ENCODE data around the gene ZNF280B. TPM values are rescaled to one million over a fixed set of nuclear protein-coding genes. Genes with fewer than 3 reads are reported as not detected.

The ZNF280B gene
- total RNA-seq, 1 experiment from 2014 or later = 5.5 TPM

DNA sequence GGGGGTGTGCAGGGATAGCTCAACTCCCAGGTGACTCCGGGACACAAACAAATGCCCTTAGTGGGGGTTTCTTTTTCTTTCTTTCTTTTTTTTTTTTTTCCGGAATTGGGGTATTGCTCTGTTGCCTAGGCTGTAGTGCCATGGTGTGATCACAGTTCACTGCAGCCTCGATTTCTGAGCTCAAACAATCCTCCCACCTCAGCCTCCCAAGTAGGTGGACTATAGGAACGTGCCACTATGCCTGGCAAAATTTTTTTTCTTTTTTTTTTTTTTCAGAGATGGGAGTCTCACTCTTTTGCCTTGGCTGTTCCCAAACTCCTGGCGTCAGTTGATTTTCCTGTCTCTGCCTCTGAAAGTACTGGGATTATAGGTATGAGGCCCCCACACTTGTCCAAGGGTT is 25.3 kb upstream of the ZNF280B start:
- RAD21 ChIA-PET (ENCODE audit: low non-redundant PET in 1 of 2, low total read pairs in 2 of 2, uncharacterized antibody in 2 of 2, unreplicated experiment in 2 of 2) = no interaction called here
- CTCF ChIA-PET = no interaction called here

DNA sequence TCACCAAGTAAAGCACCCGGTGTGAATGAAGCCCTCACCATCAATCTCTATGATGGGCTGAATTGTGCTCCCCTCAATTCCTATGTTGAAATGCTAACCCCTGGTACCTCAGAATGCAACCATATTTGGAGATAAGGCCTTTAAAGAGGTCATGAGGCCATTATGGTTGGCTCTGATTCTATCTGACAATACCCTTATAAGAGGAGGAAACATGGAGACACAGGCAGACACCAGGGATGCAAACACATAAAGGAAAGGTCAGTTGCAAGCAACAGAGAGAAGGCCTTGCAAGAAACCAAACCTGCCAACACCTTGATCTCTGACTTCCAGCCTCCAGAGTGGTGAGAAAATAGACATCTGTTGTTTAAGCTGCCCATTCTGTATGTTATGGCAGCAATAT is 24.9 kb upstream of the ZNF280B start:
- ATAC-seq = no peak

More for the DNA sequence above, 25.3 kb upstream of the ZNF280B start:
- H3K4me2 ChIP-seq (ENCODE audit: low read length) = no peak overlapping the region
- TF ChIP-seq RAD21 (IDR thresholded peaks at IDR 0.05; ENCODE audit: low read depth) (no peak), EGR1 (IDR thresholded peaks at IDR 0.05; ENCODE audit: low read depth) (no peak), POLR2AphosphoS5 (IDR thresholded peaks at IDR 0.05; ENCODE audit: low read depth, low read length) (no peak), EZH2 (IDR thresholded peaks at IDR 0.05) (no peak), CEBPB (IDR thresholded peaks at IDR 0.05; ENCODE audit: low read depth) (no peak), JUND (IDR thresholded peaks at IDR 0.05) (no peak)
- TF ChIP-seq, protein P1, sequence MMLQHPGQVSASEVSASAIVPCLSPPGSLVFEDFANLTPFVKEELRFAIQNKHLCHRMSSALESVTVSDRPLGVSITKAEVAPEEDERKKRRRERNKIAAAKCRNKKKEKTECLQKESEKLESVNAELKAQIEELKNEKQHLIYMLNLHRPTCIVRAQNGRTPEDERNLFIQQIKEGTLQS (IDR thresholded peaks at IDR 0.05) = no peak
- no peaks in the 10 kb centered on the region for H4K20me1 ChIP-seq (ENCODE audit: insufficient read depth)
- no peak overlapping the region for H3K27ac ChIP-seq (ENCODE audit: low read depth, low read length)
- ATAC-seq (no peak), DNase-seq (ENCODE audit: low read depth, low spot score) (no peak)
- no peaks in the 10 kb centered on the region for H3K9me2 ChIP-seq (ENCODE audit: insufficient read depth)
- H2AFZ ChIP-seq (ENCODE audit: low read depth, low read length, poor library complexity, severe bottlenecking) = no peak overlapping the region
- no peak overlapping the region for H3K4me3 ChIP-seq (replicated peaks in 1 of 2; ENCODE audit: low read depth in 1 of 2, low read length in 2 of 2)
- H3K27me3 ChIP-seq (ENCODE audit: insufficient read depth, low read length) = no peaks in the 10 kb centered on the region
- H3K9ac ChIP-seq (ENCODE audit: low read length) = no peak overlapping the region
- H3K36me3 ChIP-seq (ENCODE audit: control insufficient read depth in 1 of 2, insufficient read depth in 2 of 2, low read length in 2 of 2) = no peaks in the 10 kb centered on the region
- no peaks in the 10 kb centered on the region for H3K4me1 ChIP-seq (ENCODE audit: control insufficient read depth in 1 of 2, insufficient read depth in 2 of 2, low read length in 2 of 2)
- intact Hi-C loops (cut with micrococcal nuclease) = no loop called here
- POLR2A ChIA-PET = no interaction called here
- H3K9me3 ChIP-seq (ENCODE audit: control insufficient read depth in 1 of 2, insufficient read depth in 1 of 2, low read depth in 1 of 2, low read length in 2 of 2) = no peaks in the 10 kb centered on the region
- no TSS peak for BruUV-seq (replicated peaks)
- H3K79me2 ChIP-seq (ENCODE audit: insufficient read depth, low read length) = no peaks in the 10 kb centered on the region

More for the DNA sequence above, 24.9 kb upstream of the ZNF280B start:
- no peak overlapping the region for H3K27ac ChIP-seq (ENCODE audit: low read depth, low read length)
- no peak overlapping the region for H3K9ac ChIP-seq (ENCODE audit: low read length)
- TF ChIP-seq EZH2phosphoT487 (IDR thresholded peaks at IDR 0.05; ENCODE audit: borderline replicate concordance) (no peak), ZFX (IDR thresholded peaks at IDR 0.05) (no peak), CBX3 (IDR thresholded peaks at IDR 0.05; ENCODE audit: low read depth) (no peak), CEBPB (IDR thresholded peaks at IDR 0.05; ENCODE audit: low read depth) (no peak), EZH2 (IDR thresholded peaks at IDR 0.05) (no peak), TCF7L2 (IDR thresholded peaks at IDR 0.05; ENCODE audit: borderline replicate concordance, extremely low read depth, insufficient read depth, insufficient read length) (no peak), RAD21 (IDR thresholded peaks at IDR 0.05; ENCODE audit: low read depth) (no peak), ELF1 (IDR thresholded peaks at IDR 0.05; ENCODE audit: borderline replicate concordance, low read depth) (no peak), FOSL1 (IDR thresholded peaks at IDR 0.05; ENCODE audit: low read depth) (no peak), ZNF274 (IDR thresholded peaks at IDR 0.05; ENCODE audit: low read depth, low read length) (no peak), POLR2AphosphoS5 (IDR thresholded peaks at IDR 0.05; ENCODE audit: low read depth, low read length) (no peak)
- TF ChIP-seq, protein P2, sequence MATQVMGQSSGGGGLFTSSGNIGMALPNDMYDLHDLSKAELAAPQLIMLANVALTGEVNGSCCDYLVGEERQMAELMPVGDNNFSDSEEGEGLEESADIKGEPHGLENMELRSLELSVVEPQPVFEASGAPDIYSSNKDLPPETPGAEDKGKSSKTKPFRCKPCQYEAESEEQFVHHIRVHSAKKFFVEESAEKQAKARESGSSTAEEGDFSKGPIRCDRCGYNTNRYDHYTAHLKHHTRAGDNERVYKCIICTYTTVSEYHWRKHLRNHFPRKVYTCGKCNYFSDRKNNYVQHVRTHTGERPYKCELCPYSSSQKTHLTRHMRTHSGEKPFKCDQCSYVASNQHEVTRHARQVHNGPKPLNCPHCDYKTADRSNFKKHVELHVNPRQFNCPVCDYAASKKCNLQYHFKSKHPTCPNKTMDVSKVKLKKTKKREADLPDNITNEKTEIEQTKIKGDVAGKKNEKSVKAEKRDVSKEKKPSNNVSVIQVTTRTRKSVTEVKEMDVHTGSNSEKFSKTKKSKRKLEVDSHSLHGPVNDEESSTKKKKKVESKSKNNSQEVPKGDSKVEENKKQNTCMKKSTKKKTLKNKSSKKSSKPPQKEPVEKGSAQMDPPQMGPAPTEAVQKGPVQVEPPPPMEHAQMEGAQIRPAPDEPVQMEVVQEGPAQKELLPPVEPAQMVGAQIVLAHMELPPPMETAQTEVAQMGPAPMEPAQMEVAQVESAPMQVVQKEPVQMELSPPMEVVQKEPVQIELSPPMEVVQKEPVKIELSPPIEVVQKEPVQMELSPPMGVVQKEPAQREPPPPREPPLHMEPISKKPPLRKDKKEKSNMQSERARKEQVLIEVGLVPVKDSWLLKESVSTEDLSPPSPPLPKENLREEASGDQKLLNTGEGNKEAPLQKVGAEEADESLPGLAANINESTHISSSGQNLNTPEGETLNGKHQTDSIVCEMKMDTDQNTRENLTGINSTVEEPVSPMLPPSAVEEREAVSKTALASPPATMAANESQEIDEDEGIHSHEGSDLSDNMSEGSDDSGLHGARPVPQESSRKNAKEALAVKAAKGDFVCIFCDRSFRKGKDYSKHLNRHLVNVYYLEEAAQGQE (IDR thresholded peaks at IDR 0.05; ENCODE audit: low read depth) = no peak
- TF ChIP-seq, protein P1 (IDR thresholded peaks at IDR 0.05) = no peak
- TF ChIP-seq, protein P3, sequence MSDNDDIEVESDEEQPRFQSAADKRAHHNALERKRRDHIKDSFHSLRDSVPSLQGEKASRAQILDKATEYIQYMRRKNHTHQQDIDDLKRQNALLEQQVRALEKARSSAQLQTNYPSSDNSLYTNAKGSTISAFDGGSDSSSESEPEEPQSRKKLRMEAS (IDR thresholded peaks at IDR 0.05) = no peak
- H3K4me2 ChIP-seq (ENCODE audit: low read length) = no peak overlapping the region
- no peaks in the 10 kb centered on the region for H3K79me2 ChIP-seq (ENCODE audit: insufficient read depth, low read length)
- no TSS peak for BruUV-seq (replicated peaks)
- H3K27me3 ChIP-seq (ENCODE audit: insufficient read depth, low read length) = no peaks in the 10 kb centered on the region
- H2AFZ ChIP-seq (ENCODE audit: low read depth, low read length, poor library complexity, severe bottlenecking) = no peak overlapping the region
- RAD21 ChIA-PET (ENCODE audit: low non-redundant PET in 1 of 2, low total read pairs in 2 of 2, uncharacterized antibody in 2 of 2, unreplicated experiment in 2 of 2) = no interaction called here
- no peaks in the 10 kb centered on the region for H3K4me1 ChIP-seq (ENCODE audit: control insufficient read depth in 1 of 2, insufficient read depth in 2 of 2, low read length in 2 of 2)
- H3K9me2 ChIP-seq (ENCODE audit: insufficient read depth) = no peaks in the 10 kb centered on the region
- H3K4me3 ChIP-seq (replicated peaks in 1 of 2; ENCODE audit: low read depth in 1 of 2, low read length in 2 of 2) = no peak overlapping the region
- no peaks in the 10 kb centered on the region for H3K9me3 ChIP-seq (ENCODE audit: control insufficient read depth in 1 of 2, insufficient read depth in 1 of 2, low read depth in 1 of 2, low read length in 2 of 2)
- intact Hi-C loops (cut with micrococcal nuclease) = no loop called here
- POLR2A ChIA-PET = no interaction called here
- H3K36me3 ChIP-seq (ENCODE audit: control insufficient read depth in 1 of 2, insufficient read depth in 2 of 2, low read length in 2 of 2) = no peaks in the 10 kb centered on the region
- no peak for DNase-seq (ENCODE audit: low read depth, low spot score)
- no peaks in the 10 kb centered on the region for H4K20me1 ChIP-seq (ENCODE audit: insufficient read depth)
- CTCF ChIA-PET = no interaction called here

Data from HCT116 (cell line).